ENCODE measurements around the gene NHERF1. TPM values are rescaled to one million over a fixed set of nuclear protein-coding genes. Genes with fewer than 3 reads are reported as not detected.

NHERF1 gene
- total and polyA plus RNA-seq, 5 experiments from 2014 or later: 158 to 351 (median 277) TPM

DNA sequence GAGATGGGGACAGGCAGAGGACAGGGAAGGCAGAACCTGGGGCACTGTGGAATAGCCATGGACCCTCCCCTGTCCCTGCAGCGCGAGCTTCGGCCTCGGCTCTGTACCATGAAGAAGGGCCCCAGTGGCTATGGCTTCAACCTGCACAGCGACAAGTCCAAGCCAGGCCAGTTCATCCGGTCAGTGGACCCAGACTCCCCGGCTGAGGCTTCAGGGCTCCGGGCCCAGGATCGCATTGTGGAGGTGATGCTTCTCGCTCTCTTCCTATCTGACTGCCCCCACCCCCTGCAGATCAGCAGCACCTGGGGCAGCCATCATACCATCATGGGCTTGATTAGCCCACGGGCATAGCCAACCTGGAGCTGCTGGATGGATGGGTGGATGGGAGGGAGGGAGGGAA, 13.5 kb downstream of the NHERF1 start:
- POLR2A ChIA-PET: interaction anchor here (9.3 to 11.4 kb wide), 2 partner anchors 11 to 14 kb away, joined by 113 to 161 read pairs; partner anchors contain the start of genes NAT9 and NHERF1
- no peak for ATAC-seq
- H3K9me3 Mint-ChIP-seq: no peaks in the 10 kb centered on the region
- DNase-seq: no peak
- peaks cover 21 to 59% (median 51%) of the 10 kb centered on the region in 4 donors for H3K4me1 Mint-ChIP-seq
- peaks cover 0 to 40% (median 0%) of the 10 kb centered on the region in 3 donors for H3K36me3 Mint-ChIP-seq
- H3K27ac Mint-ChIP-seq: peak overlapping the region in 9 of 10 donors; percentile 17 to 90 (median 62)
- H3K4me3 Mint-ChIP-seq: no peak overlapping the region
- no peaks in the 10 kb centered on the region for H3K27me3 Mint-ChIP-seq

DNA sequence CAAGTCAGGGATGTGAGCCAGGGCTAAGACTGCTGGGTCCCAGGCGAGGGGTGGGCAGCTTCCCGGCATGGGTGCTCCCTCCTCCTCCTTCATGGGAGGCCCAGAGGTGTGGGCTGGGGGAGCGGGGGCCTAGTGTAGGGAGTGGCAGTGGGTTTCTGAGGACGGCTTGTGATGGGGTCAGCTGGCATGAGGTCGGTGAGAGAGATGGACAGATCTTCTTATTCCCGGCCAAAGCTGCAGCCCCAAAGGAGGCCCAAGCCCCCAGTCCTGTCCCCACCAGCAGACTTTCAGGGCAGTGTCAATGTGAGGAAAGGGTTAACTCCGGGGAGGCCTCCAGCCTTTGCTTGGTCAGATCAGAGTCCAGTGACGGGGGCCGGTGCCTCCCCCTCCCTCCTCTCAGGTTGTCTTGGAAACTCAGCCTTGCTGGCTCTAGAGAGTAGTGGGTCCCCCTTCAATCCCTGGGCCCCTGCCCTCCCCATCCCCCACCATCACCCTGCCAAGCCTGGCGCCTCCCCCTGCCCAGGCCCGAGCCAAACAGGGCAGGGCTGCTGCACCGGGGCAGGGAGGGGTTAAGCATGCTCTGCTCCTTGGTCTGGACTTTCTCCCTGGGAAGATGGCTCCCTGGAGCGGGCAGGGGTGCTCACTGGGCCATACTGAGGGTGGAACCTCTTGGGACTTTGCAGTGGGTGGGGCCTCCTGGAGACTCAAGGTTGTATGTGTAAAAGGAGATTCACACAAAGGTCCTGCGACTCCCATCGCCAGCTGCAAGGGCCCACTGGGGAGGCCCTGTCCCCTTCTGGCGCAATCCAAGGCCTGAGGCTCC, 15.3 kb downstream of the NHERF1 start:
- POLR2A ChIA-PET: interaction anchor here (0.5 to 11.4 kb wide), 7 partner anchors 9 to 461 kb away, joined by 3 to 161 read pairs (median 5); partner anchors contain the start of genes NAT9, NHERF1 and RAB37
- no peaks in the 10 kb centered on the region for H3K9me3 Mint-ChIP-seq
- ATAC-seq (no peak), DNase-seq (no peak)
- peaks cover 0 to 56% (median 5%) of the 10 kb centered on the region in 3 donors for H3K36me3 Mint-ChIP-seq
- peak overlapping the region in 5 of 10 donors; percentile 20 to 79 (median 28) for H3K27ac Mint-ChIP-seq
- H3K4me3 Mint-ChIP-seq: no peak overlapping the region
- H3K27me3 Mint-ChIP-seq: no peaks in the 10 kb centered on the region
- H3K4me1 Mint-ChIP-seq: peaks cover 13 to 45% (median 38%) of the 10 kb centered on the region in 4 donors

DNA sequence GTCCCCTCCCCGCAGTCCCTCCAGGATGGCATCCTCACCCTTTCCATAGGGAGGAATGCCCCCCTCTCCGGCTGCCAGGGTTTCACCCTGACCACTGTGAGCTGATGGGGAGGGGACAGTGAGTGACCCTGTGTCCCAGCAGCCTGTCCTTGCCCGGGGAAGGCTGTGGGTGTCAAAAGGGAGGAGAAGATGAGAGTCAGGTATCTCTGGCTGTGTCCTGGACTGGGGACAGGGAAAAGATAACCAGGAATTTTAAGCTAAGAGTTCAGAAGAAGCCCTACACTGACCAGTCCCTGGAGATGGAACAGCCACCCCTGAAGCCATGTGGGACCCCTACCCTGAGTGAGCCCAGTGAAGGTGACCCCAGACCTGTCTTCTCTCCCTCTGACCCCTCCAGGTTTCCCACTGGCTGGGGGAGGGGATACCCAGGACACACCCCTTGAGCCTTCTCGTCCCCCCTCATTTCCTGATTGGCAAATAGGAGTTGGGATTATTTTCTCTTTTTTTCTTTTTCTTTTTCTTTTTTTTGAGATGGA, 16.4 kb downstream of the NHERF1 start:
- Mint-ChIP-seq H3K27me3 (no peaks in the 10 kb centered on the region), H3K27ac (peak overlapping the region in 8 of 10 donors; percentile 8 to 84 (median 50)), H3K4me3 (no peak overlapping the region), H3K4me1 (peaks cover 9 to 42% (median 31%) of the 10 kb centered on the region in 4 donors), H3K9me3 (no peaks in the 10 kb centered on the region), H3K36me3 (peaks cover 0 to 61% (median 7%) of the 10 kb centered on the region in 3 donors)
- no peak for ATAC-seq
- POLR2A ChIA-PET: interaction anchor here (0.6 to 9.3 kb wide), 4 partner anchors 9 to 107 kb away, joined by 3 to 161 read pairs (median 3); partner anchors contain the start of gene NHERF1
- DNase-seq: no peak

DNA sequence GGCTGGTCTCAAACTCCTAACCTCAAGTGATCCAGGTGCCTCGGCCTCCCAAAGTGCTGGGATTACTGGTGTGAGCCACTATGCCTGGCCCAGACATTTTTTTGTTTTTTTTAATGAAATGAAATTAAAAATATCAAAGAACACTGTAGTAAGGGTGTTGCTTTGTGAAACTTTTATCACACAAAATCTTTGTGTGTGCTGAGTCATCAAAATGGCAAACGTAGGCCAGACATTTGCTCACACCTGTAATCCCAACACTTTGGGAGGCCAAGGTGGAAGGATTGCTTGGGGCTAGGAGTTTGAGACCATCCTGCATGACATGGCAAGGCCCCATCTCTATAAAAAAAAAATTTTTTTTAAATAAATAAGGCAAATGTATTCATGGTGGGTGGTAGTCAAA, 18.0 kb downstream of the NHERF1 start:
- Mint-ChIP-seq H3K9me3 (no peaks in the 10 kb centered on the region), H3K36me3 (peaks cover 0 to 69% (median 11%) of the 10 kb centered on the region in 3 donors), H3K27ac (peak overlapping the region in 5 of 10 donors; percentile 13 to 86 (median 52)), H3K4me3 (no peak overlapping the region), H3K4me1 (peaks cover 17 to 36% (median 28%) of the 10 kb centered on the region in 4 donors), H3K27me3 (no peaks in the 10 kb centered on the region)
- ATAC-seq: no peak
- POLR2A ChIA-PET: interaction anchor here (2.1 to 2.7 kb wide), 2 partner anchors 12 to 16 kb away, joined by 4 to 14 read pairs; no protein-coding TSS in a partner anchor
- DNase-seq: no peak

DNA sequence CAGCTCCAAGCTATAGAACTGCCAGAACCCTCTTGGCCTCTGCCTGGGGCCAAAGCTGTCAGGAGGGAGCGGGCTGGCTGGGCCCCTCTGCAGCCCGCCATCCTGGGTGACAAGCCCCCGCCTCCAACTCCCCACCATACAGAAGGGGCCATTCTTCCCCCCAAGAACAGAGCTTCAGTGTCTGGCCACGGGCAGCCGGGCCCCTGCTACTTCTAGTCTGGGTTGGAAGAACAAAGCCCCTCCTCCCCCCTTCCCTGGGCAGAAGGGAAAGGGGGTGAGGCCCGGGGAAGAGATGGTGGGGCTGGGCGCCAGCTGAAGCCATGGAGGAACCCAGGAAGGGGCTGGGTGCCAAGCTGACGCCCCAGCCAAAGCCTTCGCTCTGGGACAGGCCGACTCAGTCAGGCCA, 18.7 kb downstream of the NHERF1 start:
- DNase-seq (no peak), ATAC-seq (no peak)
- Mint-ChIP-seq H3K36me3 (peaks cover 0 to 68% (median 11%) of the 10 kb centered on the region in 3 donors), H3K9me3 (no peaks in the 10 kb centered on the region), H3K4me3 (no peak overlapping the region), H3K27ac (peak overlapping the region in 8 of 10 donors; percentile 16 to 87 (median 72)), H3K27me3 (no peaks in the 10 kb centered on the region), H3K4me1 (peaks cover 18 to 33% (median 25%) of the 10 kb centered on the region in 4 donors)
- POLR2A ChIA-PET: interaction anchor here (1.0 to 2.7 kb wide), 5 partner anchors 11 to 23 kb away, joined by 3 to 14 read pairs (median 4); no protein-coding TSS in a partner anchor

DNA sequence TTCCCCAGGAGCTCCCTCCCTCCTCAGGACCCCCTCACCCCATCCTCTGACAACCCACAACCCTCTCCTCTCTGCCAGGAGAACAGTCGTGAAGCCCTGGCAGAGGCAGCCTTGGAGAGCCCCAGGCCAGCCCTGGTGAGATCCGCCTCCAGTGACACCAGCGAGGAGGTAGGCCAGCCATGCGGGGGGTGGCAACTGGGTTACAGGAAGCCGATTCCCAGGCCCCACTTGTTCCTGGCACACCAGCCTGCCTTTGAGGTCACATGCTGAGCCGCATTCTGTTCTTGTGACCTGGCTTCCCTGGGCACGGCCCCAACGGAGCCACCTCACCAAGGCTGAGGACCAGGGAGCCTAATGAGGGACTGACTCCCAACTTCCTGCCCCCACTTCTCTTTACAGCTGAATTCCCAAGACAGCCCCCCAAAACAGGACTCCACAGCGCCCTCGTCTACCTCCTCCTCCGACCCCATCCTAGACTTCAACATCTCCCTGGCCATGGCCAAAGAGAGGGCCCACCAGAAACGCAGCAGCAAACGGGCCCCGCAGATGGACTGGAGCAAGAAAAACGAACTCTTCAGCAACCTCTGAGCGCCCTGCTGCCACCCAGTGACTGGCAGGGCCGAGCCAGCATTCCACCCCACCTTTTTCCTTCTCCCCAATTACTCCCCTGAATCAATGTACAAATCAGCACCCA, 19.8 kb downstream of the NHERF1 start:
- DNase-seq: no peak
- H3K27me3 Mint-ChIP-seq: no peaks in the 10 kb centered on the region
- POLR2A ChIA-PET: interaction anchor here (0.6 to 2.7 kb wide), 5 partner anchors 18 to 95 kb away, joined by 3 to 14 read pairs (median 3); no protein-coding TSS in a partner anchor

DNA sequence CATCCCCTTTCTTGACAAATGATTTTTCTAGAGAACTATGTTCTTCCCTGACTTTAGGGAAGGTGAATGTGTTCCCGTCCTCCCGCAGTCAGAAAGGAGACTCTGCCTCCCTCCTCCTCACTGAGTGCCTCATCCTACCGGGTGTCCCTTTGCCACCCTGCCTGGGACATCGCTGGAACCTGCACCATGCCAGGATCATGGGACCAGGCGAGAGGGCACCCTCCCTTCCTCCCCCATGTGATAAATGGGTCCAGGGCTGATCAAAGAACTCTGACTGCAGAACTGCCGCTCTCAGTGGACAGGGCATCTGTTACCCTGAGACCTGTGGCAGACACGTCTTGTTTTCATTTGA, 20.3 kb downstream of the NHERF1 start:
- no peak for ATAC-seq
- no peak for DNase-seq
- Mint-ChIP-seq H3K9me3 (no peaks in the 10 kb centered on the region), H3K27ac (peak overlapping the region in 8 of 10 donors; percentile 34 to 89 (median 76)), H3K27me3 (no peaks in the 10 kb centered on the region), H3K4me1 (peaks cover 23 to 31% (median 29%) of the 10 kb centered on the region in 4 donors), H3K4me3 (no peak overlapping the region), H3K36me3 (peaks cover 0 to 77% (median 13%) of the 10 kb centered on the region in 3 donors)
- POLR2A ChIA-PET: interaction anchor here (8.7 to 14.1 kb wide), 2 partner anchors 11 to 21 kb away, joined by 113 to 231 read pairs; partner anchors contain the start of gene NHERF1

More for the DNA sequence above, 19.8 kb downstream of the NHERF1 start:
- Mint-ChIP-seq H3K9me3 (no peaks in the 10 kb centered on the region), H3K27ac (peak overlapping the region in 9 of 10 donors; percentile 34 to 89 (median 77)), H3K4me3 (no peak overlapping the region), H3K4me1 (peaks cover 23 to 30% (median 28%) of the 10 kb centered on the region in 4 donors), H3K36me3 (peaks cover 0 to 73% (median 13%) of the 10 kb centered on the region in 3 donors)
- no peak for ATAC-seq

DNA sequence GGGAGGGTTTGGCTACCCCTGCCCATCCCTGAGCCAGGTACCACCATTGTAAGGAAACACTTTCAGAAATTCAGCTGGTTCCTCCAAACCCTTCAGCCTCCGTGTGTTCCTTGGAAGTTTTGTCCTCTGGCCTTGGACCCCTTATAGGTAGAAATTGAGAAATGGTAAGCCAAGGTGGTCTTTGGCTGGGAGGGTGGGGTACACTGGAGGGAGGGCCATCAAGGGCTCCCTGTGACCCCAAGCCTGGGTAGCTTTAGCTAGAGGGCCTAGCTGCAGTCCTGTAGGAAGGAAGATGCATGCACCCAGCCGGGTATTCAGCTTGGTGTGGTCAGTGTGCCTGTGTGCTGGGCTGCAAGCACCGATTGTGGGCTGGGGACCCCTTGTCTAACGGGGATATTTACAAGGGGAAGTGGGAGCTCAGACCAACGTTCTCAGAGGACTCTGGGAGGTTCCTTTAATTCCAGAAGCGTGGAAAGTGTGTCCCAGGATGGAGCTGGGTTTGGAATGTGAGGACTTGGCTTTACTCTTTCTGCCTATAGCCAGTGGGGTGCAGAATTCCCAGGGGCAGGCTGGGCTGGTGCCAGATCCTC, 20.9 kb downstream of the NHERF1 start:
- no peaks in the 10 kb centered on the region for H3K27me3 Mint-ChIP-seq
- ATAC-seq (no peak), DNase-seq (no peak)
- H3K9me3 Mint-ChIP-seq: no peaks in the 10 kb centered on the region
- H3K36me3 Mint-ChIP-seq: peaks cover 0 to 77% (median 13%) of the 10 kb centered on the region in 3 donors
- H3K4me1 Mint-ChIP-seq: peaks cover 26 to 36% (median 32%) of the 10 kb centered on the region in 4 donors
- H3K4me3 Mint-ChIP-seq: no peak overlapping the region
- H3K27ac Mint-ChIP-seq: peak overlapping the region in 8 of 10 donors; percentile 28 to 88 (median 62)
- POLR2A ChIA-PET: interaction anchor here (0.8 to 14.1 kb wide), 5 partner anchors 11 to 32 kb away, joined by 3 to 231 read pairs (median 39); partner anchors contain the start of genes NHERF1 and RAB37

DNA sequence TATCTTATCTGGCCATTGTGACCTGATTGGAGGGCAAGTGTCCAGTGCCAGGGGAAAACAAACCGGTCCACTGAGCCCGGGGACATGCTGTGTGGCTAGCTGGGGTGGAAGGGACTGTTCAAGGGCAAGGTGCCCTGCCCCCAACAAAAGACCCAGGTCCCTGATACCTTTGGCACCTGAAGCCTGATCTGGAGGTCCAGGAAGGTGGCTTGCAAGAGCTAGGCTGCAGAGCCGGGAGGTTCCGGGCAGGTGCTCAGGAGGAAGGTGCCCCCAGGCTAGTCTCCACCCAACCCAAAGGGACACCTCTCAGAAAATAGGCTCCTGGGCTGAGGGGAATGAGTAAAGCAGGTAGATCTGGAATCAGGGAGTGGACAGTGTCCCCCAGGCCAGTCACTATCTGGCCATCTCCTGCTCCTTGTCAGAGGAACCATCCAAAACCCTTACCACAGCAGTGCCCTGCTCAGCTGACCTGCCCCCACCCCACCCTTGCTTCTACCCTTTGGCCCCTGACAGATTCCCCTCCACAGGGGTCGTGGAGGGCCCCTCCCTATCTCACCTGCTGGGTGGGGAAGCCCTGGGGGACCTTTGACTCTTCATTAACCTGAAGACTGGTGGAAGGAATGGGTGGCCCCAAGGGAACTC, 21.5 kb downstream of the NHERF1 start:
- POLR2A ChIA-PET: interaction anchor here (0.8 to 14.1 kb wide), 6 partner anchors 12 to 112 kb away, joined by 3 to 231 read pairs (median 35); partner anchors contain the start of genes NHERF1 and RAB37
- Mint-ChIP-seq H3K4me3 (no peak overlapping the region), H3K27me3 (no peaks in the 10 kb centered on the region), H3K36me3 (peaks cover 0 to 72% (median 13%) of the 10 kb centered on the region in 3 donors), H3K4me1 (peaks cover 26 to 35% (median 32%) of the 10 kb centered on the region in 4 donors), H3K27ac (peak overlapping the region; percentile 43 to 91 (median 84)), H3K9me3 (no peaks in the 10 kb centered on the region)
- ATAC-seq (peak in 1 of 2 donors; percentile 22), DNase-seq (no peak)

DNA sequence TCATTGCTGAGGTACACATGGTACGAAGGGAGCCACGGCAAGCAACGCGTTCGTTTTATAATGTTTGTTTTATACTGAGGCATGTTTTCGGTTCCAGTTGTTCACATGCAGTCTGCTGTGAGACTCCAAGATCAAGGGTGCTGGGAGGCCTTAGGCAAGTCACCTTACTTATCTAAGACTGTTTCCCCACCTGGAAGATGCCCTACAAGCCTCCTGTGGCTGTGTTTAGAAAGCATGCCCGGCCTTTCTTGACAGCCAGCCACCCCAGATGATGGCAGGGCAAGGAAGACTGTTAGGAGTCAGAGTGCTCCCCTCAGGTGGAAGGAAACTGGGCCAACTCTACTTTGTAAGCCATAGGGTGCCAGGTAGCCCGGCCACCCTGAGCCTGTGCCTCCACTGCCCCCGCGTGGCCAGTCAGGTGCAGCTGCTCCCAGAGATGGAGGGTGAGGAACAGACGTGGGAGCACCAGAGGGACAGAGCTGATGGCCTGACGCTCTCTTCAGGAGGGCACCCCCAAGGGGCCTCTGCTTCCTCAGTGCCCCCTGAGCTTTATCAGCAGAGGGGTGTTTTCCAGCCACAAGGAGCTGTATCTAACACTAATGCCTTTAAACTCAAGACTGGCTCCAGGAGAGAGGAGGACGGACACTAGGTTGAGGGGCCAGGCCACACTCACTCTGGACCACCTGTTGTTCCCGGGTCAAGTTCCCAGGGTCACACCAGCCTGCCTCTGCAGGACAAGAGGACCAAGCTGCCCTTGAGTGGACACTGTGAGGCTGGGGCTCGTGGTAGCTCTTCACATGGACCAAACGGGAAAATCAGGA, 22.3 kb downstream of the NHERF1 start:
- Mint-ChIP-seq H3K27ac (peak overlapping the region; percentile 43 to 91 (median 84)), H3K4me3 (peak overlapping the region in 2 of 10 donors; percentile 2 to 14), H3K36me3 (peaks cover 0 to 65% (median 13%) of the 10 kb centered on the region in 3 donors), H3K4me1 (peaks cover 30 to 41% (median 36%) of the 10 kb centered on the region in 4 donors), H3K27me3 (no peaks in the 10 kb centered on the region), H3K9me3 (no peaks in the 10 kb centered on the region)
- ATAC-seq: peak; percentile 93 to 96
- POLR2A ChIA-PET: interaction anchor here (1.1 to 14.1 kb wide), 6 partner anchors 11 to 113 kb away, joined by 8 to 231 read pairs (median 35); partner anchors contain the start of genes NHERF1 and RAB37
- peak; percentile 60 to 88 (median 72) for DNase-seq
